Bronchial epithelial cell (primary cell): ENCODE data around the gene DNAI2. TPM values are rescaled to one million over a fixed set of nuclear protein-coding genes. Genes with fewer than 3 reads are reported as not detected.

ENCODE experiments used
- DNase-seq: peaks from one replicate; pipeline ENCODE4 v3.0.0-alpha.2; 2010; ENCODE audit warnings: low read depth
- FAIRE-seq: peaks from 2 replicates; lab custom pipeline; 2011; peaks lifted over from hg19 to GRCh38; lab: Jason Lieb, UNC
- H3K27me3 ChIP-seq: 2 replicates; pipeline ENCODE4 v1.5.1; 2011; ENCODE audit warnings: low read length; ENCODE audit not compliant: control insufficient read depth, insufficient read depth
- H3K36me3 ChIP-seq: 2 replicates; pipeline ENCODE4 v1.5.1; 2011; ENCODE audit warnings: low read length; ENCODE audit not compliant: control insufficient read depth, insufficient read depth
- H3K4me3 ChIP-seq: 2 replicates; pipeline ENCODE4 v1.5.1; 2011; ENCODE audit warnings: mild to moderate bottlenecking, low read depth, low read length, control low read depth
- total RNA-seq: library from RNA; depleted of rRNA; stranded (reverse); fragments of >200 nt; gene quantifications from 2 replicates; pipeline ENCODE4 v1.2.1, GENCODE V29; 2014
- TF ChIP-seq, protein P1 (sequence below): IDR thresholded peaks from 2 replicates; pipeline ENCODE4 v1.5.1; 2011; ENCODE audit warnings: mild to moderate bottlenecking, moderate library complexity, low read length, control low read depth, inconsistent platforms; ENCODE audit not compliant: insufficient read depth, severe bottlenecking

Gene DNAI2
- total RNA-seq, 1 donor from 2014 or later = not detected

DNA sequence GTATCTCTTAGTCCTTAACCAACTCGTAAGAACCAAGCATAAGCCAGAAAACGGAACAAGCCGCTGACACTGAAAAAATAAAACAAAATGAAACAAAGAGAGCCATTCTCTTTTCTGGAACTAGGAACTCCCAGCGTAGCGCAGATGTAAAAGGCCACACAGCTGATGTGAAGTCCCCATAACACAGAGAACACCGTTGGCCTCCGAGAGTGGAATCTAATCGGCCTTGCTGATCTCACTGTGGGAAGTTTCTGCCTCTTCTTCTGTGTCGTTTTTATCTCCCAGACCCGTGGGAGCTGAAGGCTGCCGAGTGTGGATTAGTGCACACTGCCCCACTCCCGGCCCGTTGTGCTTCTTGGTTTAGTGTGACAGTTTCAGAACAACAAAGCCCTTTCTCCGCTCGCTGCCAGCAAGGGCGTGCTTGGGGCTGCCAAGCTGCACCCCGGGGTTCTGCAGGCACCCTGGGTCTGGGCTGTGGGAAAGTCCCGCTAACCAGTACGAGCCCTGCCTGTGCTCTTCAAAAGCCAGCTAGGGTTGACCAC lies 38.9 kb upstream of the DNAI2 start:
- DNase-seq = no peak
- no peaks in the 10 kb centered on the region for H3K36me3 ChIP-seq
- no peak for FAIRE-seq
- no peak overlapping the region for H3K4me3 ChIP-seq
- TF ChIP-seq, protein P1, sequence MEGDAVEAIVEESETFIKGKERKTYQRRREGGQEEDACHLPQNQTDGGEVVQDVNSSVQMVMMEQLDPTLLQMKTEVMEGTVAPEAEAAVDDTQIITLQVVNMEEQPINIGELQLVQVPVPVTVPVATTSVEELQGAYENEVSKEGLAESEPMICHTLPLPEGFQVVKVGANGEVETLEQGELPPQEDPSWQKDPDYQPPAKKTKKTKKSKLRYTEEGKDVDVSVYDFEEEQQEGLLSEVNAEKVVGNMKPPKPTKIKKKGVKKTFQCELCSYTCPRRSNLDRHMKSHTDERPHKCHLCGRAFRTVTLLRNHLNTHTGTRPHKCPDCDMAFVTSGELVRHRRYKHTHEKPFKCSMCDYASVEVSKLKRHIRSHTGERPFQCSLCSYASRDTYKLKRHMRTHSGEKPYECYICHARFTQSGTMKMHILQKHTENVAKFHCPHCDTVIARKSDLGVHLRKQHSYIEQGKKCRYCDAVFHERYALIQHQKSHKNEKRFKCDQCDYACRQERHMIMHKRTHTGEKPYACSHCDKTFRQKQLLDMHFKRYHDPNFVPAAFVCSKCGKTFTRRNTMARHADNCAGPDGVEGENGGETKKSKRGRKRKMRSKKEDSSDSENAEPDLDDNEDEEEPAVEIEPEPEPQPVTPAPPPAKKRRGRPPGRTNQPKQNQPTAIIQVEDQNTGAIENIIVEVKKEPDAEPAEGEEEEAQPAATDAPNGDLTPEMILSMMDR = no peak
- no peaks in the 10 kb centered on the region for H3K27me3 ChIP-seq

DNA sequence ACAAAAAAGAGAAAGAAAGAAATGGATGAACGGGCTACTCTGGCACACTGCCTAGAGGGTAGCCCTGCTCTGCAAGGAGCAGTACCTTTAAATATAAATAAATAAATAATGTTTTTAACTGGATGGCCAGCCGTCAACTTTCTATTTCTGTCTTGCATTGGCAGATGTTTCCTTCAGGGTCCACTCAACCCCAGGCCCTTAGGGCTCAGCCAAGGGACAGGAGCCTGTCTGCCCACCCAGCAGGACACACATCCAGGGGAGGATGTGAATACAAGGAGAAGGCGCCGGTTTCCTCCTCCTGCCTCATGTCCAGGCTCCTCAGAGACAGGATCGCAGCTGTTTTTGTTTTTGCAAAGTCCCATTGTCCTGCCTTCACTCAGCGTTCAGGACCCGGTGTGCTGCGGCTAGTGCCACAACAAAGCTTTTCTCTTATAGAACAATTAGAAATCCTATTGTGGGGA lies 38.1 kb upstream of the DNAI2 start:
- Histone ChIP-seq H3K4me3 (no peak overlapping the region), H3K36me3 (no peaks in the 10 kb centered on the region), H3K27me3 (no peaks in the 10 kb centered on the region)
- FAIRE-seq (no peak), DNase-seq (no peak)
- TF ChIP-seq, protein P1 = no peak

DNA sequence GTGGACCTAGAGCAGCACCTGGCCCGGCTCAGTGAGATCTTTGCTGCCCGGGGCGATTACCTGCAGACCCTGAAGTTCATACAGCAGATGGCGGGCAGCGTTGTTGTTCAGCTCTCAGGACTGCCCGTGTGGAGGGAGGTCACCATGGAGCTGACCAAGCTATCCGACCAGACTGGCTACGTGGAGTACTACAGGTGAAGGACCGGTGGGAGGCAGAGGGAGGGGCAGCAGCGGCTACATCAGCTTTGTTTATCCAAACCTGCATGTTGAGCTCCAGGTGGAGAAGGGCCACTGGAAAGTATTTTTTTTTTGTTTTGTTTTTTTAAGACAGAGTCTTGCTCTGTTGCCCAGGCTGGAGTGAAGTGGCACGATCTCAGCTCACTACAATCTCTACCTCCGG lies 36.7 kb upstream of the DNAI2 start:
- Histone ChIP-seq H3K36me3 (no peaks in the 10 kb centered on the region), H3K4me3 (no peak overlapping the region), H3K27me3 (peaks cover 2% of the 10 kb centered on the region)
- DNase-seq (no peak), FAIRE-seq (no peak)
- TF ChIP-seq, protein P1 = no peak

DNA sequence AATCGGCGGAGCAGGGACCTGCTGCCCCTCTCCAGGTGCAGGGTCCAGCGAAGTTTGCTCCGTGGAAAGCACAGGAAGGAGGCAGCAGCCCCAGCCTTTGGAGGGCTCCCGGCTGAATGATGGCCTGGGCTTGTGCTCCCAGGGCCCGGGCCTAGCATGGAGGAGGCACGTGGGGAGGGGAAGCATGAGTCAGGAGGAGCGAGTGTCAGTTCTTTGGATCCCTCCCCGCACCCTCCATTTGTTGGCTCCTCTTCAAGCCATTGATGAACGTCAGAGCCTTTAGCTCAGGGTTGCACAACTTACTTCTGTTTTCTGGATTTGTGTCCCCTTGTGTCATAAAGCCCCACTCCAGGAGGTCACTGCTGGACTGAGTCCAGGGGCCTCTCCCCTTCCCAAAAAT lies 34.9 kb upstream of the DNAI2 start:
- DNase-seq (no peak), FAIRE-seq (no peak)
- peaks cover 2% of the 10 kb centered on the region for H3K27me3 ChIP-seq

DNA sequence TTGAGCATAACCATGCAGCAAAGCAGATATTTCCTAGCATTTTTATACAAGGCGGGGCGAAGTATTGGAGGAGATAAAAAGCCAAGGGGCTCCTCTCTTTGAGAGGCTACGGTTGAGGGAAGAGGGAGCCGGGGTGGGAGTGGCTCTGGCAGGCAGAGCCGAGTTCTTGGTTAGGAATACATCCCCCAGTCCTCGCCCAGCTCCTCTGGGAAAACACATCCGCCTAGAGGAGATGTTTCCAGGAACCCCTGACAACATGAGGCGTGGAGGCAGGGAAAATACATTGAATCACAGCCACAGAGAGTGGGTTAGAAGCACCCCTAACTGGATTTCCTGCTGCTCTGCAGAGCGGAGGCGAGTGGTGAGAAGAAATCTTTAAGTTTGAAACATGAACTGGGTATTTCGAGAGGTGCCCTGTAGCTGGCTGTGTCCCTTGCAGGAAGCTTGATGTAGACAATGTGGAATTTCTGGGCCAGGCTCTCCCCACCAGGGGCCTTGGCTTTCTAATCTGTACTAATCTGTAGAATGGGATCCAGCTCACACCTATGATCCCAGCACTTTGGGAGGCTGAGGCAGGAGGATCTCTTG lies 33.3 kb upstream of the DNAI2 start:
- Histone ChIP-seq H3K36me3 (no peaks in the 10 kb centered on the region), H3K27me3 (peaks cover 2% of the 10 kb centered on the region), H3K4me3 (no peak overlapping the region)
- TF ChIP-seq, protein P1 = no peak
- DNase-seq (peak; percentile 2), FAIRE-seq (no peak)

More for the DNA sequence above, 34.9 kb upstream of the DNAI2 start:
- H3K4me3 ChIP-seq = no peak overlapping the region
- no peaks in the 10 kb centered on the region for H3K36me3 ChIP-seq
- TF ChIP-seq, protein P1 = no peak
